Activated CD4-positive, alpha-beta memory T cell treated with anti-CD3 and anti-CD28 coated beads for 36 hours (primary cell): Measurements from ENCODE around the gene SLC18A2. TPM values are rescaled to one million over a fixed set of nuclear protein-coding genes. Genes with fewer than 3 reads are reported as not detected.
"Not testable (repeated sequence)": the region's sequence is repeated elsewhere in the genome, so short reads cannot be mapped to it uniquely, and the experiment has no call there.

Experiments
- CTCF ChIA-PET: fragments of 350-600 bp; sonication (Branson Sonifier 250); formaldehyde crosslinking; loops from one replicate; lab custom pipeline; 2021; ENCODE audit warnings: antibody characterized with exemption, inconsistent platforms; lab: Charles Lee
- POLR2A ChIA-PET: fragments of 350-600 bp; sonication (Branson Sonifier 250); formaldehyde crosslinking; loops from one replicate; lab custom pipeline; 2021; ENCODE audit warnings: antibody characterized with exemption; lab: Charles Lee
- DNase-seq: peaks from one replicate; pipeline ENCODE4 v3.0.0-alpha.2; 2020
- H3K27ac Mint-ChIP-seq: one replicate; pipeline ENCODE4 v1.8.0; 2021; ENCODE audit warnings: mixed read lengths
- H3K27me3 Mint-ChIP-seq: one replicate; pipeline ENCODE4 v1.8.0; 2021; ENCODE audit warnings: mixed read lengths
- H3K36me3 Mint-ChIP-seq: one replicate; pipeline ENCODE4 v1.8.0; 2021; ENCODE audit warnings: mixed read lengths
- H3K4me1 Mint-ChIP-seq: one replicate; pipeline ENCODE4 v1.8.0; 2021; ENCODE audit warnings: low read depth, mixed read lengths
- H3K4me3 Mint-ChIP-seq: one replicate; pipeline ENCODE4 v1.8.0; 2021; ENCODE audit warnings: mild to moderate bottlenecking, mixed read lengths
- H3K9me3 Mint-ChIP-seq: one replicate; pipeline ENCODE4 v1.8.0; 2021; ENCODE audit warnings: mixed read lengths
- intact Hi-C: fragments of 100-400 bp; cut with micrococcal nuclease; formaldehyde crosslinking; loops from one replicate; pipeline ENCODE4 v1.15.1; 2023
- total RNA-seq, 2 experiments: library from RNA; stranded (reverse); gene quantifications; one replicate each; pipeline ENCODE4 v1.2.3, GENCODE V29; 2021

Gene SLC18A2
- total RNA-seq, 2 experiments from 2014 or later = not detected

DNA sequence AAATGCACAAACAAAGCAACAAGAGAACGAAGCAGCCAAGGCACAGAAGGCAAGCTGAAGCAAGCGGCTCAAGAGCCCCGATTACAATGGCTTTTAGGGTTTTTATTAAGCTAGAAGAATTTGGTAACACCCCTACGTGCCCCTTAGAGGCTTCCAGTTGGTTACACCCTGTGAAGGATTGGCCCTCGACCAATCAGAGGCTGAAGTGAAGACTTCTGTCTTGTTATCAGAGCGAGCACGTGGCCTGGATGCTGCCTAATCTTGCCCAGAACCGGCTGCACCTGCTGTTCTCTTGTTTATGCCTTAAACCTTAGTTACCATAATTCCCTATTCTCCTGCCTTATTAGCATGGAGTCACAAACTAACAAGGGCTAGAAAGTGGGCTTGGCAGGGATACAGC is 22.3 kb upstream of the SLC18A2 start:
- CTCF ChIA-PET = interaction anchor here (2.6 to 4.8 kb wide), 2 partner anchors 8 to 100 kb away, joined by 19 to 135 read pairs; no protein-coding TSS in a partner anchor
- Mint-ChIP-seq H3K27me3 (peaks cover 23% of the 10 kb centered on the region), H3K9me3 (no peaks in the 10 kb centered on the region), H3K4me1 (peaks cover 9% of the 10 kb centered on the region), H3K36me3 (no peaks in the 10 kb centered on the region), H3K4me3 (no peak overlapping the region), H3K27ac (no peak overlapping the region)
- no peak for DNase-seq
- intact Hi-C loops = loop anchor here (5.0 to 10.0 kb wide), 2 partner anchors 224 to 1026 kb away; no protein-coding TSS in a partner anchor
- POLR2A ChIA-PET = no interaction called here

DNA sequence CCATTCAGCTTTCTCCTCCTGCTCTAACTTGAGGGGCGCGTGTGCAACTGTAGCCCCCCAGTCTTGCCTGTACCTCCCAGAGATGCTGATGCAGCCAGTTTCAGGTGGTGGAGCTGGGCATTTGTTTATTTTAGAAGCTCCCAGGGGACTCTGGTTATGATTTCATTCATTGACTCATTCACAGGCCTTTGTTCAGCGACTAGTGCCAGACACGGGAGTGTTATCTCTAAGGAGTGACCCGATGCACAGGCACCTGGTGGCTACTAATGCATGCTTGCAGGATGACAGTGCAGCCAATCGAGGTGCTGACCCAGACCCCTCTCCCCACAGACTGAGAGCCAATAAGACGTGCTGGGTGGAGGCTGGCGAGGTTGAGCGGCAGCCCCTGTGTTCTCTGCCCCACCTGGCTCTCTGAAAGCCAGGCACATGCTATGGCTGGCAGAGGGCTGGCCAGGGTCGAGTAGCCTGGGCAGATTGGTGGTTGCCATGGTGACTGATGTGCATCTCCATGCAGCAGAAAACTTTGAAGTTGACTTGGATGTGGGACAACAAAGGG is 19.7 kb upstream of the SLC18A2 start:
- Mint-ChIP-seq H3K4me1 (peaks cover 9% of the 10 kb centered on the region), H3K27me3 (peaks cover 12% of the 10 kb centered on the region), H3K4me3 (no peak overlapping the region), H3K27ac (no peak overlapping the region), H3K36me3 (no peaks in the 10 kb centered on the region), H3K9me3 (no peaks in the 10 kb centered on the region)
- DNase-seq = no peak
- CTCF ChIA-PET = interaction anchor here (1.7 kb wide), 1 partner anchor 97 kb away, joined by 3 read pairs; no protein-coding TSS in a partner anchor
- POLR2A ChIA-PET = no interaction called here
- intact Hi-C loops = no loop called here

DNA sequence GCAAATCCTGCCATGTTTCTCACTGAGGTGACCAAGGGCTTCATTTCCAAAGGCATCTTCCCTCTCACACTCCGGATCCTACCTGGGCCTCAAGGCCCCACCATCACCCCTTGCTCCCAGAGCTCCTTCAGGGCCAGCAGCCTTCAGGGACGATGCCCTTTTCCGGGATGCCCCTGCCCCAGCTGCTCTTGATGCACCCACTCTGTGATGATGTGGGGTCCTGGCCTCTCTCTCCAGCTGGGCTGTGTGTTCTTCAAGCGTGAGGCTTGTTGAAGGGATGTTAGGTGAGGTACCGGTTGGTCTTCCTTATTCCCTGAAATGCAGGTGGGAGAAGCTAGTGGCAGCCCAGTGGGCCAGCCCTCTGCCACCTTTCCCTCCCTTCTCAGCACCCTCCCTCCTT is 18.4 kb upstream of the SLC18A2 start:
- CTCF ChIA-PET = interaction anchor here (1.1 to 1.4 kb wide), 2 partner anchors 96 to 98 kb away, joined by 3 to 5 read pairs; no protein-coding TSS in a partner anchor
- POLR2A ChIA-PET = no interaction called here
- H3K4me1 Mint-ChIP-seq = peaks cover 3% of the 10 kb centered on the region

DNA sequence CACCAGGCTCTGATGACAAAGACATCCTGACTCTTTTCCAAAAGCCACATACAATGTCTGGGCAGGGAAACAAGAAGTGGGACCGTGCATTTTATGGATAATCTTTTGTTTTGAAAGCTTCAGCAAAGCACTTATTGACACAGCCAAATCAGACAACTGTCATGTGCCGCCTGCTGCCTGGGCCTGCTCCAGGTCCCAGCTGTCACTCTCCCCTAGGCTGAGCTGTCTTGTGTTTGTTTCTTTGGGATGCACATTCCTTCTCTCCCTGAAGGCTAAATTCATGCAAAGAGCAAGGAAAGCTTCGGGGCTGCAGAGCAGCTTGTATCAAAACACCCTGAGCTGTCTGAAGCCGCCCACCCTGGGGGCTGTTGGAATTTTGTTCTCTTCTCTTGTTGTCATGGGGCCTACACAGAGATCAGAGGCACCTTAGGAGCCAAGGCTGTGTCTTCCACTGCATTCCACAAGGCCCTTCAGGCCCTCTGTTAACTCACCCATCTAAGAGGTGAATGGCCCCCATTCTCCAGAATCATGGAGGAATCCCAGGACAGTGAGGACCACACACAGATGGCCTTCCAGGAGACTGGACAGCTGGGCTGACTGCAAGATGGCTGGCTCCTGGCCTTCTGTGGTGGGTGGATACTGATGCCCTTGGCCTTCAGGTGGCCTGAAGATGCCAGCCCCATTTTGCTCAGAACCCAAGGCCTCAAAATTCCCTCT is 17.8 kb upstream of the SLC18A2 start:
- Mint-ChIP-seq H3K36me3 (no peaks in the 10 kb centered on the region), H3K4me3 (no peak overlapping the region), H3K27me3 (peaks cover 4% of the 10 kb centered on the region), H3K9me3 (no peaks in the 10 kb centered on the region), H3K4me1 (no peaks in the 10 kb centered on the region), H3K27ac (no peak overlapping the region)
- intact Hi-C loops = no loop called here
- DNase-seq = no peak
- POLR2A ChIA-PET = no interaction called here
- CTCF ChIA-PET = interaction anchor here (0.7 to 1.4 kb wide), 3 partner anchors 95 to 414 kb away, joined by 3 to 5 read pairs (median 3); no protein-coding TSS in a partner anchor

More for the DNA sequence above, 18.4 kb upstream of the SLC18A2 start:
- intact Hi-C loops = no loop called here
- H3K9me3 Mint-ChIP-seq = no peaks in the 10 kb centered on the region
- no peak for DNase-seq
- H3K27me3 Mint-ChIP-seq = peaks cover 8% of the 10 kb centered on the region
- no peaks in the 10 kb centered on the region for H3K36me3 Mint-ChIP-seq
- H3K4me3 Mint-ChIP-seq = no peak overlapping the region
- no peak overlapping the region for H3K27ac Mint-ChIP-seq

DNA sequence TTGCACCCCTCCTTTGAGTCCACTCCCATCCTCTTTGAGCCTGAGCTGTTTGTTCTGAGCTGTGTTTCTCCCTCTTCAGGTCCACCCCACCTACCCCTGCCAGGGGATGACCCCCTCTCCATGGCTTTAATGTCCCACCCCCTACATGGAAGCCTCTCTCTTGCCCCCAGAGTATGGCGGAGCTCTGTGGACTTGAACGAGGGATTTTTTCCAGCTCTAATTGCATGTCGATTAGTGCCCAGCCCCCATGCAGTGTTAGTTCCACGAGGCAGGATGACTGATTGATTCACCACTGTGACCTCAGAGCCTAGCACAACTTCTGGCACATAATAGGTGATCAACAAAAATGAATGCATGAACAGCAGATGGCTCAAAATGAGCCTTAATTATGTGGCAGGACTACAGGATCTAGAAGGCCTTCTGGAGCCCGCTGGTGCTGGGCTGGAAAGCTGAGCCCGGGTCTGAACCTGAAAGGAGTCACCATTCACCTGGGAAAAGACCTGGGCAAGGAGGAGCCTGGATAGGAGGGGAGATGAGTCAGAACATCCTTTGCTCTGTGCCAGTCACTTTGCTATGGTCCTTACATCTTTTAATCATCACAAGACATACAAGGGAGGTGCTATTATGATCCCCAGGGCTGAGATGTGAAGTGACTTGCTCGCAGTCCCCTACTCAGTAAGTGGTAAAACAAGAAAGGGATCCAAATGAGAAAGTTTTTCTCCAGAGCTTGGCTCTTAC is 17.1 kb upstream of the SLC18A2 start:
- Mint-ChIP-seq H3K36me3 (no peaks in the 10 kb centered on the region), H3K27ac (no peak overlapping the region), H3K4me3 (no peak overlapping the region), H3K4me1 (no peaks in the 10 kb centered on the region), H3K27me3 (peaks cover 4% of the 10 kb centered on the region), H3K9me3 (no peaks in the 10 kb centered on the region)
- CTCF ChIA-PET = interaction anchor here (1.1 to 1.4 kb wide), 2 partner anchors 95 to 96 kb away, joined by 3 to 5 read pairs; no protein-coding TSS in a partner anchor
- POLR2A ChIA-PET = no interaction called here
- intact Hi-C loops = no loop called here
- DNase-seq = no peak

DNA sequence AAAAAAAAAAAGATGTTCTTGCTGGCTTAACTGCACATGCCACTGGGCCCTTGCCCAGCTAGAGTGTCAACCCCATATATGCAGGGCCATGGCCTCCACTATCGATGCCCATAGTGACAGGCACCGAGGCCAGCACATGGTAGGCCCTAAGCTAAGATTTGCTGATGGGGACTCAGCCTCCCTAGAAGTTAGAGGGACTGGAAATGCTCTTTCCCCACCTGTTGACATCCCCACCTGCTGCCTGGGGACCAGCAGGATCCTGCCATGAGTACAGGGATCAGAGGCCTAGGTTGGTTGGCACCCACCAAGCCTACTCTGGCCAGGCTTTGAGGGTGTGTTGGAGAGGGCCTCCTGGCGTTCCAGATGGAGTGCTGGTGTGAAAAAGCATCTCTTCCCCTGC is 16.0 kb upstream of the SLC18A2 start:
- Mint-ChIP-seq H3K9me3 (no peaks in the 10 kb centered on the region), H3K4me3 (no peak overlapping the region), H3K36me3 (no peaks in the 10 kb centered on the region), H3K4me1 (no peaks in the 10 kb centered on the region), H3K27ac (no peak overlapping the region), H3K27me3 (peaks cover 13% of the 10 kb centered on the region)
- intact Hi-C loops = no loop called here
- DNase-seq = no peak
- ChIA-PET POLR2A (no interaction called here), CTCF (interaction anchor here (2.8 kb wide), 1 partner anchor 8 kb away, joined by 19 read pairs; no protein-coding TSS in a partner anchor)

DNA sequence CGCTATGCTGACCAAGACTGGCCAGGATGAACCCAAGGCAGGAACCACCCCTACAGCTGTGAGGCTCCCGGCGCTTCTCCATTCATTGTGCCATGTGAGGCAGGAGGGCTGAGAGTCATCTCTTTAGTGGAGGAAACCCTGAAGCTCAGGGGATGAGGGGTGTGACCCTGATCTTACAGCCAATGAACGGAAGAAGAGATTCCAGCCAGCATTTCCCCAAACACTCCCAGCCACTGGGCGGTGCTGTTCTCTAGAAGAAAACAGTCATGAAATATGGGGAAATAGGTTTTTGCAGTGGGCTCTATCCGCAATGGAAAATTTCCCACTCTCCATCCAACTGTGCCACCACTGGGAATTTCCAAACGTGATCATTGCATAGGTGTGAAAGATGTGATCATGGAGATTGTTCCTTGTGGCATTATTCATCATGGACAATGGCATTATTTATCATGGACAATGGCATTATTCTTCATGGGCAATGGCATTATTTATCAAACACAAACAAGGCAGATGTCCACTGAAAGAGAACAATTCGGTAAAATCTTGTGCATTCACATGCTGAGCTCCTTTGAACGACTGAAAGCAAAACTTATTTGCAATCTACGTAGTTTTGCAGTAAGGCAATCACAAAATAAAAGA is 14.0 kb upstream of the SLC18A2 start:
- Mint-ChIP-seq H3K9me3 (no peaks in the 10 kb centered on the region), H3K4me1 (no peaks in the 10 kb centered on the region), H3K4me3 (no peak overlapping the region), H3K36me3 (no peaks in the 10 kb centered on the region), H3K27ac (no peak overlapping the region), H3K27me3 (peaks cover 31% of the 10 kb centered on the region)
- CTCF ChIA-PET = interaction anchor here (2.8 kb wide), 1 partner anchor 10 kb away, joined by 19 read pairs; no protein-coding TSS in a partner anchor
- POLR2A ChIA-PET = no interaction called here
- intact Hi-C loops = no loop called here
- DNase-seq = no peak

DNA sequence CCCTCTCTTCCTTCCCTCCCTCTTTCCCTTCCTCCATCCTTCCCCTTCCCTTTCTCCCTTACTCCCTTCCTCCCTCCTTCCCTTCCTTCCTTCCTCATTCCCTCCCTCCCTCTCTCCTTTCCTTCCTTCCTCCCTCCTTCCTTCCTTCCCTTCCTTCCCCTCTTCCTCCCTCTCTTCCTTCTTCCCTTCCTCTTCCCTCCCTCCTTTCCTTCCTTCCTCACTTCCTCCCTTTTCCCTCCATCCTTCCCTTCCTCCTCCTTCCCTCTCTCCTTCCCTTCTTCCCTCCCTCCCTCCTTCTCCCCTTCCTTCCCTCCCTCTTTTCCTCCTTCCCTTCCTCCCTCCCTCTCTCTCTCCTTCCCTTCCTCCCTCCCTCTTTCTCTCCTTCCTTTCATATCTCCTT is 12.7 kb upstream of the SLC18A2 start:
- H3K9me3 Mint-ChIP-seq = no peaks in the 10 kb centered on the region
- no peak overlapping the region for H3K4me3 Mint-ChIP-seq
- no peaks in the 10 kb centered on the region for H3K36me3 Mint-ChIP-seq
- no peak overlapping the region for H3K27ac Mint-ChIP-seq
- peaks cover 40% of the 10 kb centered on the region for H3K27me3 Mint-ChIP-seq
- CTCF ChIA-PET = interaction anchor here (2.3 kb wide), 1 partner anchor 11 kb away, joined by 10 read pairs; no protein-coding TSS in a partner anchor
- no peaks in the 10 kb centered on the region for H3K4me1 Mint-ChIP-seq
- POLR2A ChIA-PET = no interaction called here
- intact Hi-C loops = no loop called here
- DNase-seq = no peak

DNA sequence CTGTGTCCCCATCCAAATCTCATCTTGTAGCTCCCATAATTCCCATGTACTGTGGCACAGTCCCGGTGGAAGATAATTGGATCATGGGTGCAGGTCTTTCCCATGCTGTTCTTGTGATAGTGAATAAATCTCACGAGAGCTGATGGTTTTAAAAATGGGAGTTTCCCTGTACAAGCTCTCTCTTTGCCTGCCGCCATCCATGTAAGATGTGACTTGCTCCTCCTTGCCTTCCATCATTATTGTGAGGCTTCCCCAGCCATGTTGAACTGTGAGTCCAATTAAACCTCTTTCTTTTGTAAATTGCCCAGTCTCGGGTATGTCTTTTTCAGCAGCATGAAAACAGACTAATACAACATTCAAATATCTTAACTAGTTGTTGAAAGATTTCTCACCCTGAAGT is 10.8 kb upstream of the SLC18A2 start:
- CTCF ChIA-PET = interaction anchor here (0.7 to 2.3 kb wide), 2 partner anchors 13 to 770 kb away, joined by 3 to 10 read pairs; no protein-coding TSS in a partner anchor
- H3K36me3 Mint-ChIP-seq, H3K4me1 Mint-ChIP-seq, H3K4me3 Mint-ChIP-seq, DNase-seq, intact Hi-C loops, H3K27ac Mint-ChIP-seq, H3K9me3 Mint-ChIP-seq: not testable (repeated sequence)
- POLR2A ChIA-PET = interaction anchor here (0.6 kb wide), 1 partner anchor 162 kb away, joined by 3 read pairs; no protein-coding TSS in a partner anchor
- H3K27me3 Mint-ChIP-seq = peaks cover 42% of the 10 kb centered on the region

DNA sequence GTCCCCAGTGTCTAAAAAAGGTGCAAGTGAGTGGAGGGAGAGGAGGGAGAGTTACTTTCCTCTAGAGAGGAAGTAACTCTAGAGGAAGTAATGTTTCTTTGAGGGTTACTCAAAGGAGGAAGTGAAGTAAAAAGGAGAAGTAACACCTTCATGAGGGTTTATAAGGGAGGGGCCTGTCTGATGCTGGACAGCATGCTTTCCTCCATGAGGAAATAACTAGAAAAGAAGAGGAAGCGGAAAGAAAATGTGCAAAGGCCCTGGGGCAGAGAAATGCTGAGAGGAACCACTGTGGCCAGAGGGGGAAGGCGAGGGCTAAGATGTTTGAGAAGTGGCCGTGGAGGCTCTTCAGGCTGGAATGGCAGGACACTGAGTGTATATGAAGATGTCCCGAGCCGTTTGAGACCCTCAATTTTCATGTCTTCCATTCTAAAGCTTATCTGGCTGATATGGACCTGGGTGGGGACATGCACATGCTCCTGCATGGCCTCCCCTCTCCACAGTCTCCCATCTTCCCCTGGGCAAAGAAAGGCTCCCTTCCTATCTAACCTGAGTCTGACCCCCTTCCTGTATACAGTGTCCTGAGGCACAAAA is 3.4 kb upstream of the SLC18A2 start:
- CTCF ChIA-PET = interaction anchor here (1.0 kb wide), 1 partner anchor 21 kb away, joined by 3 read pairs; no protein-coding TSS in a partner anchor
- POLR2A ChIA-PET = no interaction called here
- Mint-ChIP-seq H3K4me3 (no peak overlapping the region), H3K9me3 (no peaks in the 10 kb centered on the region), H3K27ac (no peak overlapping the region), H3K4me1 (peaks cover 3% of the 10 kb centered on the region), H3K36me3 (no peaks in the 10 kb centered on the region), H3K27me3 (peaks cover 26% of the 10 kb centered on the region)
- DNase-seq = no peak
- intact Hi-C loops = no loop called here

DNA sequence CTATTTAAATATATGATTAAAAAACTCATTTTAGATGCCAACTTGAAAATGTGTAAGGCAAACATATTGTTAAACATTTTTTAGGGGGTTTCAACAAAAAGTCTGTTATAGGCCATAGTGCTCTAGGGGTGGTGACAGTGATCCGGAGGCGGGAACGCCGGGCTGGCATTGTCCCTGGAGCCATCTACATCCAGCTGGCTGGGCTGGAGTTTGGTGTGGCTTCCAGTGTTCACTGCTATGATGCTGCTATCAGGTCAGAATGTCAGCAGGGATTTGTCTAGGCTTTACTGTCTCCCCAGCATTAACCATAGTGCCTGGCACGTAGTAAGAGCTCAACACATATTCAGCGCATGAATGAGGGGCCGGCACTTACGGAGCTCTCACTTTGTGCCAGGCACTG is 1.9 kb upstream of the SLC18A2 start:
- Mint-ChIP-seq H3K9me3 (no peaks in the 10 kb centered on the region), H3K36me3 (no peaks in the 10 kb centered on the region), H3K27me3 (peaks cover 27% of the 10 kb centered on the region), H3K4me1 (peaks cover 3% of the 10 kb centered on the region), H3K27ac (no peak overlapping the region), H3K4me3 (no peak overlapping the region)
- intact Hi-C loops = no loop called here
- CTCF ChIA-PET = no interaction called here
- DNase-seq = no peak
- POLR2A ChIA-PET = no interaction called here
